Endothelial cell of umbilical vein (primary cell): Measurements from ENCODE around the gene KIFC3.
"Not testable (repeated sequence)": the region's sequence is repeated elsewhere in the genome, so short reads cannot be mapped to it uniquely, and the experiment has no call there.

Experiments
- MYC ChIP-seq: IDR thresholded peaks from one replicate; pipeline ENCODE4 v1.6.1; 2011; ENCODE audit warnings: mild to moderate bottlenecking, low read depth, low read length
- POLR2A ChIP-seq: IDR thresholded peaks from 2 replicates; pipeline ENCODE4 v1.6.1; 2012; ENCODE audit warnings: low read depth, mild to moderate bottlenecking, control low read depth, low read length
- POLR2AphosphoS5 ChIP-seq: IDR thresholded peaks from 2 replicates; pipeline ENCODE4 v1.6.1; 2012; ENCODE audit warnings: low read depth, mild to moderate bottlenecking, control low read depth, low read length, moderate library complexity; ENCODE audit not compliant: insufficient read depth
- TF ChIP-seq, protein P1 (sequence below), 2 donors: IDR thresholded peaks; 1 replicate in 1 of 2; 2 replicates in 1 of 2; pipeline ENCODE4 v1.5.1; 2011; ENCODE audit warnings: low read length in 2 of 2, mild to moderate bottlenecking in 2 of 2, moderate library complexity in 2 of 2, control low read depth in 1 of 2, inconsistent platforms in 1 of 2, low read depth in 1 of 2; ENCODE audit not compliant: insufficient read depth in 1 of 2; ENCODE audit errors: extremely low read depth in 1 of 2

DNA sequence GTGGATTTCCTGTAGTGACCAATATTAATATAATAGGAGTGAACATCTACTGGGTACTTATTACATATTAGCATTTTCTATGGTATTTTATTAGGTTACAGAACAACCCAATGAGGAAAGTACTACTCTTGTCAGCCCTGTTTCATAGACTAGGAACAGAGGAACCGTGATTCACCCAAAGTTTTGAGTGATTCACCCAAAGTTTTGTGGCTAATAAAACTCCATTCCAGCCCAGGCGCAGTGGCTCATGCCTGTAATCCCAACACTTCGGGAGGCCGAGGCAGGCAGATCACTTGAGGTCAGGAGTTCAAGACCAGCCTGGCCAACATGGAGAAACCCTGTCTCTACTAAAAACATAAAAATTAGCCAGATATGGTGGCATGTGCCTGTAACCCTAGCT lies 33.1 kb upstream of the KIFC3 start:
- TF ChIP-seq, protein P1, sequence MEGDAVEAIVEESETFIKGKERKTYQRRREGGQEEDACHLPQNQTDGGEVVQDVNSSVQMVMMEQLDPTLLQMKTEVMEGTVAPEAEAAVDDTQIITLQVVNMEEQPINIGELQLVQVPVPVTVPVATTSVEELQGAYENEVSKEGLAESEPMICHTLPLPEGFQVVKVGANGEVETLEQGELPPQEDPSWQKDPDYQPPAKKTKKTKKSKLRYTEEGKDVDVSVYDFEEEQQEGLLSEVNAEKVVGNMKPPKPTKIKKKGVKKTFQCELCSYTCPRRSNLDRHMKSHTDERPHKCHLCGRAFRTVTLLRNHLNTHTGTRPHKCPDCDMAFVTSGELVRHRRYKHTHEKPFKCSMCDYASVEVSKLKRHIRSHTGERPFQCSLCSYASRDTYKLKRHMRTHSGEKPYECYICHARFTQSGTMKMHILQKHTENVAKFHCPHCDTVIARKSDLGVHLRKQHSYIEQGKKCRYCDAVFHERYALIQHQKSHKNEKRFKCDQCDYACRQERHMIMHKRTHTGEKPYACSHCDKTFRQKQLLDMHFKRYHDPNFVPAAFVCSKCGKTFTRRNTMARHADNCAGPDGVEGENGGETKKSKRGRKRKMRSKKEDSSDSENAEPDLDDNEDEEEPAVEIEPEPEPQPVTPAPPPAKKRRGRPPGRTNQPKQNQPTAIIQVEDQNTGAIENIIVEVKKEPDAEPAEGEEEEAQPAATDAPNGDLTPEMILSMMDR (IDR thresholded peaks at IDR 0.05; ENCODE audit: extremely low read depth in 1 of 2, insufficient read depth in 1 of 2, low read depth in 1 of 2, low read length in 2 of 2), result not testable (repeated sequence)
- not testable (repeated sequence) for TF ChIP-seq POLR2AphosphoS5, MYC, POLR2A
